Measurements from ENCODE around the gene PBX4.

DNA sequence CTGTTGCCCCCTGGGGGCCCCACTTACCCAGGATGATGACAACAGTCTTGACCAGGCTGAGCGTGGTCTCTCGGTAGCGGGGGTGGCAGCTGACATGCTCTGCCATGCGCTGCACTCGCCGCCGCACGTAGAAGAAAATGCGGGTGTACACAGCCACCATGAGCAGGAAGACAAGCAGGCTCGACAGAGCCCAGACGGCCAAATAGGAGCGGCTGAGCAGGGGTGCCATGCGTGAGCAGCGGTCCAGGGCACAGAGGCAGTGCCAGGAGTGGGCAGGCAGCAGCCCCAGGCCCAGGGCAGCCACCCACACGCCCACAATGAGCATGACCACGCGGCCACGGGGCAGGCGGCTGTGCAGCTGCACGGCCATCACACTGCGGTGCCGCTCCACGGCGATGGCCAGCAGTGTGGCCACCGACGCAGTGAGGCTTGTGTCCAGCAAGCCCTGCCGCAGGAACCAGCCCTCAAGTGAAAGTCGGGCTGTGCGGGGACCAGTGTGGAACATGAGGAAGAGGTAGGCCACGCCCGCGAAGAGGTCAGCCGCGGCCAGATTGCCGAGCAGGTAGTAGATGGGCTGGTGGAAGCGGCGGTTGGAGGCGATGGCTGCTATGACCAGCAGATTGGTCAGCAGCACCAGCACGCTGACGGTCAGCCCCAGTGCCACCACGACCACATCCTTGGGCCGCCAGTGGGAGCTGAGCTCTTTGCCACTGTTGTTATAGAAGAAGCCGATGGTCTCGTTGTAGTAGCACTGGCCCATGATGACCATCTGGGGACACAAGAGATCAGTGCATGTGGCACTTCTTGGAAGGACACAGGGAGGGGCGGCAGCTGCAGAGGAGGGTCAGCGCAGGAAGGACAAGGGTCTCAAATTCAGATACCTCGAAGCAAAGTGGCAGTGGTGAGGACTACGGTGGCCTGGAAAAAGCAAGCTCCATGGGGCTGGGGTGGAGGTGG lies 8.3 kb upstream of the PBX4 start:
- TF ChIP-seq, protein P1, sequence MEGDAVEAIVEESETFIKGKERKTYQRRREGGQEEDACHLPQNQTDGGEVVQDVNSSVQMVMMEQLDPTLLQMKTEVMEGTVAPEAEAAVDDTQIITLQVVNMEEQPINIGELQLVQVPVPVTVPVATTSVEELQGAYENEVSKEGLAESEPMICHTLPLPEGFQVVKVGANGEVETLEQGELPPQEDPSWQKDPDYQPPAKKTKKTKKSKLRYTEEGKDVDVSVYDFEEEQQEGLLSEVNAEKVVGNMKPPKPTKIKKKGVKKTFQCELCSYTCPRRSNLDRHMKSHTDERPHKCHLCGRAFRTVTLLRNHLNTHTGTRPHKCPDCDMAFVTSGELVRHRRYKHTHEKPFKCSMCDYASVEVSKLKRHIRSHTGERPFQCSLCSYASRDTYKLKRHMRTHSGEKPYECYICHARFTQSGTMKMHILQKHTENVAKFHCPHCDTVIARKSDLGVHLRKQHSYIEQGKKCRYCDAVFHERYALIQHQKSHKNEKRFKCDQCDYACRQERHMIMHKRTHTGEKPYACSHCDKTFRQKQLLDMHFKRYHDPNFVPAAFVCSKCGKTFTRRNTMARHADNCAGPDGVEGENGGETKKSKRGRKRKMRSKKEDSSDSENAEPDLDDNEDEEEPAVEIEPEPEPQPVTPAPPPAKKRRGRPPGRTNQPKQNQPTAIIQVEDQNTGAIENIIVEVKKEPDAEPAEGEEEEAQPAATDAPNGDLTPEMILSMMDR (IDR thresholded peaks at IDR 0.05; ENCODE audit: insufficient read depth, low read length, poor library complexity, severe bottlenecking): no peak
- TF ChIP-seq EZH2phosphoT487 (conservative IDR thresholded peaks at IDR 0.05; ENCODE audit: low read length): no peak
